ENCODE data around the gene CXCR4. TPM values are rescaled to one million over a fixed set of nuclear protein-coding genes. Genes with fewer than 3 reads are reported as not detected.

Gene CXCR4
- total RNA-seq, 2 donors from 2014 or later = 3.6 to 10.5 TPM

GRCh38 chr2:136107051-136108033 is 10.6 kb downstream of the CXCR4 start:
- H3K9me3 ChIP-seq = no peaks in the 10 kb centered on the region
- H3K9ac ChIP-seq (ENCODE audit: low read depth in 2 of 2, low read length in 2 of 2) = no peak overlapping the region
- H3K4me1 ChIP-seq = no peaks in the 10 kb centered on the region
- no peaks in the 10 kb centered on the region for H3K36me3 ChIP-seq
- no peak overlapping the region for H3K4me3 ChIP-seq
- no peaks in the 10 kb centered on the region for H3K27me3 ChIP-seq
- TF ChIP-seq CTCF (IDR thresholded peaks at IDR 0.05) = no peak
- no peak for DNase-seq
- intact Hi-C loops (cut with DNase I) = no loop called here
- H3K27ac ChIP-seq = no peak overlapping the region

GRCh38 chr2:136106505-136106904 is 11.4 kb downstream of the CXCR4 start:
- Histone ChIP-seq H3K27me3 (no peaks in the 10 kb centered on the region), H3K27ac (no peak overlapping the region), H3K36me3 (no peaks in the 10 kb centered on the region), H3K9me3 (no peaks in the 10 kb centered on the region), H3K4me1 (no peaks in the 10 kb centered on the region), H3K4me3 (no peak overlapping the region), H3K9ac (ENCODE audit: low read depth in 2 of 2, low read length in 2 of 2) (no peak overlapping the region)
- no peak for DNase-seq
- intact Hi-C loops (cut with DNase I) = no loop called here
- TF ChIP-seq CTCF (IDR thresholded peaks at IDR 0.05) = no peak

GRCh38 chr2:136104977-136105376 is 13.0 kb downstream of the CXCR4 start:
- H3K9ac ChIP-seq (ENCODE audit: low read depth in 2 of 2, low read length in 2 of 2) = no peak overlapping the region
- no peak overlapping the region for H3K27ac ChIP-seq
- no peaks in the 10 kb centered on the region for H3K27me3 ChIP-seq
- TF ChIP-seq CTCF (IDR thresholded peaks at IDR 0.05) = no peak
- no peak overlapping the region for H3K4me3 ChIP-seq
- H3K9me3 ChIP-seq = no peaks in the 10 kb centered on the region
- DNase-seq = no peak
- intact Hi-C loops (cut with DNase I) = no loop called here
- no peaks in the 10 kb centered on the region for H3K4me1 ChIP-seq
- H3K36me3 ChIP-seq = no peaks in the 10 kb centered on the region

- TF ChIP-seq CTCF (IDR thresholded peaks at IDR 0.05) = no peak
- Histone ChIP-seq H3K4me1 (no peaks in the 10 kb centered on the region), H3K27ac (no peak overlapping the region), H3K27me3 (no peaks in the 10 kb centered on the region), H3K9me3 (no peaks in the 10 kb centered on the region), H3K4me3 (no peak overlapping the region), H3K36me3 (no peaks in the 10 kb centered on the region), H3K9ac (ENCODE audit: low read depth in 2 of 2, low read length in 2 of 2) (no peak overlapping the region)
- intact Hi-C loops (cut with DNase I) = no loop called here
- DNase-seq = no peak
These were observed 16.9 kb downstream of the CXCR4 start for GRCh38 chr2:136101042-136101441.

- Histone ChIP-seq H3K4me3 (no peak overlapping the region), H3K4me1 (no peaks in the 10 kb centered on the region), H3K27ac (no peak overlapping the region), H3K36me3 (no peaks in the 10 kb centered on the region), H3K9me3 (no peaks in the 10 kb centered on the region), H3K9ac (ENCODE audit: low read depth in 2 of 2, low read length in 2 of 2) (no peak overlapping the region), H3K27me3 (no peaks in the 10 kb centered on the region)
- TF ChIP-seq CTCF (IDR thresholded peaks at IDR 0.05) = no peak
- no peak for DNase-seq
- intact Hi-C loops (cut with DNase I) = no loop called here
These were observed 19.5 kb downstream of the CXCR4 start for GRCh38 chr2:136098441-136098840.

Data from colonic mucosa (tissue), 4 donors.